GM20000 (cell line): Measurements from ENCODE around the gene LRRC57.

ENCODE experiments used
- DNase-seq: peaks from one replicate; pipeline ENCODE4 v3.0.0; 2012; ENCODE audit warnings: low spot score
- TF ChIP-seq, protein P1 (sequence below): IDR thresholded peaks from 2 replicates; pipeline ENCODE4 v1.5.1; 2012; ENCODE audit warnings: mild to moderate bottlenecking, control low read depth; ENCODE audit errors: extremely low read depth, missing control alignments

The LRRC57 gene

DNA sequence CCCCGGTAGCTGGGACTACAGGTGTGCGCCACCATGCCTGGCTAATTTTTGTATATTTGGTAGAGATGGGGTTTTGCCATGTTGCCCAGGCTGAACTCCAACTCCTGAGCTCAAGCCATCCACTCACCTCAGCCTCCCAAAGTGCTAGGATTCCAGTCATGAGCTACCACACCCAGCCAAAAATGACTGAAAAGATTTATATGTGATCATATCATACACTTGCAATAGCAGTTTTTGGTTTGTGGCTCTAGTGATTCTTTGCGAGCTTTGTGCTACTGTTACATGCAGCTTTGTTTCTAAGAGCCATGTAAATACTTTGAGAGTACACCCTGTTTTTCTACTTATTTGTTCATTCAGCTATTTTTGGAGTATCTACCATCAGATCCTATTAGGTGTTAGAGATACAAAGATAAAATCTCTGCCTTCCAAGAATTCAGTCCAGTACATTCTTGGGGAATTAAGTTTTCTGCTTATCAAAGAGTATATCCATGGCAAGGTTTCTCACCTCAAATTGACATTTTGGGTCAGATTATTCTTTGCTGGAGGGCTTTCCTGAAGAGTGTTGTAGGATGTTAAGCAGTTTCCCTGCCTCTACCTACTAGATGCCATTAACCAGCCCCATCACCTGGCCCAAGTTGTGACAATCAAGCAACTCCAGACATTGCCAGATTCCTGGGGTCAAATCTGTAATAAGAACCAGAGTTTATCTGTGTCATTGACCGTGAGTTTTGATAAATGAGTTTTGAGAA is 38.2 kb downstream of the LRRC57 start:
- DNase-seq: no peak
- TF ChIP-seq, protein P1, sequence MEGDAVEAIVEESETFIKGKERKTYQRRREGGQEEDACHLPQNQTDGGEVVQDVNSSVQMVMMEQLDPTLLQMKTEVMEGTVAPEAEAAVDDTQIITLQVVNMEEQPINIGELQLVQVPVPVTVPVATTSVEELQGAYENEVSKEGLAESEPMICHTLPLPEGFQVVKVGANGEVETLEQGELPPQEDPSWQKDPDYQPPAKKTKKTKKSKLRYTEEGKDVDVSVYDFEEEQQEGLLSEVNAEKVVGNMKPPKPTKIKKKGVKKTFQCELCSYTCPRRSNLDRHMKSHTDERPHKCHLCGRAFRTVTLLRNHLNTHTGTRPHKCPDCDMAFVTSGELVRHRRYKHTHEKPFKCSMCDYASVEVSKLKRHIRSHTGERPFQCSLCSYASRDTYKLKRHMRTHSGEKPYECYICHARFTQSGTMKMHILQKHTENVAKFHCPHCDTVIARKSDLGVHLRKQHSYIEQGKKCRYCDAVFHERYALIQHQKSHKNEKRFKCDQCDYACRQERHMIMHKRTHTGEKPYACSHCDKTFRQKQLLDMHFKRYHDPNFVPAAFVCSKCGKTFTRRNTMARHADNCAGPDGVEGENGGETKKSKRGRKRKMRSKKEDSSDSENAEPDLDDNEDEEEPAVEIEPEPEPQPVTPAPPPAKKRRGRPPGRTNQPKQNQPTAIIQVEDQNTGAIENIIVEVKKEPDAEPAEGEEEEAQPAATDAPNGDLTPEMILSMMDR: no peak

- TF ChIP-seq, protein P1: no peak
- no peak for DNase-seq
Observed at GRCh38 chr15:42508263-42508690, 40.3 kb downstream of the LRRC57 start.

- no peak for DNase-seq
Observed at GRCh38 chr15:42507514-42507913, 41.1 kb downstream of the LRRC57 start.

DNA sequence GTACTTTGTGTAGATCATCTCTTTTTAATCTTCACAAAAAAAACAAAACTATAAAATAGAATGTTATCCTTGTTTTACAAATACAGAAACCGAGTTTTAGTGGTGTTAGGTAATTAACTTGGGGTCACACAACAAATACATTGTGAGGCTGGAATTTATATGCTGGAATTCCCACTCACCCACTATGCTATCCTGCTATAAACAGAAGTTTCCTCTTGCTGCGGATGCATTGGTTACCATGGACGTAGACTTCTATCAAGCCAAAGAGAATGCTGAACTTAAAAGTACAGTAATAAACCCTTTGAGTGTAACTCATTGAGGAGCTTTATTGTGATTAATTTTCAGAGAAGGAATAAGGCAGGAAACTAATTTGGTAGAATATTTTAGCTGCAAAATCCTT is 44.0 kb downstream of the LRRC57 start:
- DNase-seq: no peak
- TF ChIP-seq, protein P1: no peak

More at GRCh38 chr15:42507514-42507913, 41.1 kb downstream of the LRRC57 start:
- TF ChIP-seq, protein P1: no peak

- TF ChIP-seq, protein P1: no peak
- DNase-seq: no peak
Observed at GRCh38 chr15:42503825-42504224, 44.8 kb downstream of the LRRC57 start.

DNA sequence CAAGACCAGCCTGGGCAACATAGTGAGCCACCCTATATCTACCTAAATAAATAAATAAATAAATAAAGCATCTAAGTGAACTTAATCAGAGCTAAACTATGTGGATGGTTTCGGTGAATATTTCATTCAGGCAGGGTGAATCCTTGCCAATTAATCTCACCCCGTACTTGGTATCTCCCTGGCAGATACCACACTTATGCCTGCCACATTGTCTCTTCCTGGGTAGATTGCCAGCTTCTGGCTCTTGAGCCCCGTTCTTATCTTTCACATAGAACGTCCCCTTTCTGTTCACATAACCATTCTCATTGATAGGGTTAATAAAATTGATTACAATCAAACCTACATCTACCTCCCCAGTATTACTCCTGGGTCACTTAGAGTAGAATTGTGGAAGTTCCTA is 46.1 kb downstream of the LRRC57 start:
- TF ChIP-seq, protein P1: no peak
- DNase-seq: no peak

- no peak for DNase-seq
- TF ChIP-seq, protein P1: no peak
Observed at GRCh38 chr15:42499858-42500609, 48.6 kb downstream of the LRRC57 start.
